Right atrium auricular region (tissue), 2 donors: ENCODE measurements around the gene SPON1. TPM values are rescaled to one million over a fixed set of nuclear protein-coding genes. Genes with fewer than 3 reads are reported as not detected.

ENCODE experiments used
- DNase-seq: peaks from one replicate; pipeline ENCODE4 v3.0.0-alpha.2; 2019; ENCODE audit warnings: low spot score
- H3K27ac ChIP-seq, 2 donors: fragments of 200-600 bp; sonication (generic); 1 replicate in 1 of 2; 2 replicates in 1 of 2; pipeline ENCODE4 v1.5.1; 2016 to 2019
- H3K27me3 ChIP-seq, 2 donors: fragments of 200-600 bp; sonication (generic); one replicate each; pipeline versions ENCODE4 v1.5.1 to v1.6.0; 2017 to 2019
- H3K36me3 ChIP-seq: fragments of 200-600 bp; sonication (generic); one replicate; pipeline ENCODE4 v1.5.1; 2016
- H3K4me1 ChIP-seq, 2 donors: fragments of 200-600 bp; sonication (generic); one replicate each; pipeline versions ENCODE4 v1.5.1 to v1.6.0; 2017 to 2019
- H3K4me3 ChIP-seq, 2 donors: fragments of 200-600 bp; sonication (generic); 1 replicate in 1 of 2; 2 replicates in 1 of 2; pipeline ENCODE4 v1.5.1; 2017 to 2019; ENCODE audit warnings: mild to moderate bottlenecking in 1 of 2, moderate library complexity in 1 of 2
- H3K9me3 ChIP-seq, 2 donors: fragments of 200-600 bp; sonication (generic); one replicate each; pipeline ENCODE4 v1.5.1; 2019
- CTCF ChIP-seq, 2 donors: fragments of 200-600 bp; sonication (generic); IDR thresholded peaks; one replicate each; pipeline ENCODE4 v1.5.1; 2019; ENCODE audit warnings: antibody characterized with exemption in 2 of 2
- total RNA-seq, 2 donors: library from RNA; depleted of rRNA; stranded (reverse); fragments of >200 nt; gene quantifications; one replicate each; pipeline ENCODE4 v1.1.0, GENCODE V29; 2016

Gene SPON1
- total RNA-seq, 2 donors from 2014 or later = 22.8 to 27.0 TPM

DNA sequence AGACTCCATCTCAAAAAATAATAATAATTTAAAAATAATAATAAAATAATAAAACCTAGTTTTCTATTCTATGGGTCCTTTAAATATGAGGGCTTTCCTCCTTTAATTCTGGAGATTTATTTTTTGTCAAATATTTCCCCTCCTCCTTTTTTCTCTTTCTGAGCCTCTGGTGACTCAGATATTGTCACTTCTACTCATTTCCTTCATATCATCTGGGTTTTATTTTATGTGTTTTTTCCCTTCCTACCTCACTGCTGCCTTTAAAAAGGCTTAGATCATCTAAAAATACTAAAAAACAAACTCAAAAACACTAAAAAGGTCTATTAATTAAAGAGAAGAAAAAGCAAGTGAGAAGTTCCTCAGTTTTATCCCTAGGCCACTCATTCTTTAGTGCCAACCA, 138.9 kb downstream of the SPON1 start:
- DNase-seq = no peak
- Histone ChIP-seq H3K9me3 (peaks cover 0 to 10% of the 10 kb centered on the region in 2 donors), H3K27me3 (no peaks in the 10 kb centered on the region), H3K4me3 (no peak overlapping the region), H3K36me3 (no peaks in the 10 kb centered on the region), H3K4me1 (peaks cover 0 to under 1% of the 10 kb centered on the region in 2 donors), H3K27ac (no peak overlapping the region)
- TF ChIP-seq CTCF (IDR thresholded peaks at IDR 0.05) = no peak

DNA sequence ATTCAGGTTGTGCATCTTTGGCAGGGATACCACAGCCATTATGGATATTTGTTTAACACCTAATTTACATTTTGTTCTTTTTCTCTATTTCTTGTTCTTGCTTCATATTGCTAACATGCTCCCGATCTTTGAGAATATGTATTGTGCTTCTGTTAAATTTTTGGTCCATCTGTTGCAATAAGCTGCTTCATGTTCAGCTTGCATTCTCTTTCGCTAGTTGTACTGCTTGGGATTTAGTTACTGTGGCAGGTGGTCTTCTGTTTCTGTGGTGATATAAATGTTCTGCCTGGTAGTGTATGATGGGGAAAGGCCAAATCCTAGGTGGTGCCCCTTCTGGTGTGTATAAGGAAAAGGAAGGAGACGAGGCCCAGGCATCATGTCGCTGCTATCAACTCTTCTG, 140.2 kb downstream of the SPON1 start:
- Histone ChIP-seq H3K4me1 (peaks cover 0 to 4% of the 10 kb centered on the region in 2 donors), H3K27me3 (no peaks in the 10 kb centered on the region), H3K9me3 (peaks cover 0 to 10% of the 10 kb centered on the region in 2 donors), H3K36me3 (no peaks in the 10 kb centered on the region), H3K4me3 (no peak overlapping the region), H3K27ac (no peak overlapping the region)
- no peak for DNase-seq
- no peak for TF ChIP-seq CTCF (IDR thresholded peaks at IDR 0.05)

DNA sequence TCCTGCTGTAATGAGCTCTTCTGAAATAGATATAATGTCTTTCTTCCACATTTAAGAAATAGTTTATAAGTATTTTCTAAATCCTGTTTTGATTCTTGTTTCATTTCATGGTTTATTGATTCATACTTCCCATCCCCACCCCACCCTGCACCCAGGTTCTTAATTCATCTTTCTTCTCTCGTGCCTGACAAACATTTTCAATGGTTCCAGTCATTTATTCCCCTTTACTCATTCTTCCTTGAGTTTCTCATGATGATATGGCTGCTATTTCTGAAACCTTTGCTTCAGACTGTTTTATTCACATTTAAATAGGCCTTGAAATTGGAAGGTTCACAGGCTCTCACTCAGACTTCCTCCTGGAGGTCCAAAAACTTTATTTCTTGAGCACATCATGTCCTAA, 142.9 kb downstream of the SPON1 start:
- no peak for TF ChIP-seq CTCF (IDR thresholded peaks at IDR 0.05)
- Histone ChIP-seq H3K4me1 (peaks cover 0 to 4% of the 10 kb centered on the region in 2 donors), H3K27me3 (no peaks in the 10 kb centered on the region), H3K9me3 (peaks cover 0 to 10% of the 10 kb centered on the region in 2 donors), H3K27ac (no peak overlapping the region), H3K4me3 (no peak overlapping the region), H3K36me3 (no peaks in the 10 kb centered on the region)
- no peak for DNase-seq

- no peak for TF ChIP-seq CTCF (IDR thresholded peaks at IDR 0.05)
- Histone ChIP-seq H3K9me3 (peaks cover 0 to 10% of the 10 kb centered on the region in 2 donors), H3K4me1 (peaks cover 0 to 4% of the 10 kb centered on the region in 2 donors), H3K27me3 (no peaks in the 10 kb centered on the region), H3K27ac (no peak overlapping the region), H3K36me3 (no peaks in the 10 kb centered on the region), H3K4me3 (no peak overlapping the region)
- no peak for DNase-seq
Observed at GRCh38 chr11:14106303-14107049, 144.0 kb downstream of the SPON1 start.

DNA sequence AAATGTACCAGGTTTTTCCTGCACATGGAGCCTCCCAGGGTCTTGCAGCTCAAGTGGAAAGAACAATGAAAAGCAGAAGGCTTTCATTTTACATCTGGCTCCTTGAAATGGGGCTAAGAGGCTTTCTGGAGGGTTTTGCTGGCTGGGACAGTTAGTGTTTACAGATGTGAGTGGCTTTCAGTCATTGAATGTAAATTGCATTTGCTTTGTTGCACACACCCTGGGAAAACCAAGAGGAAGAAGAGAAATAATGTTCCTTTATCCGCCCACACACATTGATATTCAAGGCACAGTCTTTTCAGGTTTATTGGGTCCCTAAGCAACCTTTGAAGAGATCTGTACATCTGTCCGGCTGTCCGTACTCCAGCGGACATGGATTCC, 144.5 kb downstream of the SPON1 start:
- H3K4me3 ChIP-seq = no peak overlapping the region
- no peak for DNase-seq
- peaks cover 0 to 4% of the 10 kb centered on the region in 2 donors for H3K4me1 ChIP-seq
- no peaks in the 10 kb centered on the region for H3K27me3 ChIP-seq
- no peak overlapping the region for H3K27ac ChIP-seq
- no peaks in the 10 kb centered on the region for H3K36me3 ChIP-seq
- no peak for TF ChIP-seq CTCF (IDR thresholded peaks at IDR 0.05)
- peaks cover 0 to 10% of the 10 kb centered on the region in 2 donors for H3K9me3 ChIP-seq

DNA sequence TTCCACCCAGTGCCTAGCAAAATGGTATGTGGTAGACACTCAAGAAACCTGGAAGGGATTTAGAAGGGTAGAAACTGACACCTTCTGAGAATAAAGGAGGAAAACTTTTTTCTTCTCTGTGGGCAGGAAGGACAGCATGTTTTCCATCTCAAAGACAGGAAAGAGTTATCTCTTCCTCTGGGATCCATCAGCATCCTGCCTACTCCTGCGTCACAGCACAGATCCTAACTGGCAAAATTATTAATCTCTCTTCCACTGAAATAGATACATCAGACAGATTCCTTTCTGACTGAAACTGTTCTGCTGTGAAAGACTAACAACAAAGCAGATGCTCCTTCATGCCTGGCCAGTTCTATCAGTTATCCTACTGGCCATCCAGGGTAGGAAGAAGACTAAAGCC, 147.2 kb downstream of the SPON1 start:
- peaks cover 0 to 4% of the 10 kb centered on the region in 2 donors for H3K4me1 ChIP-seq
- TF ChIP-seq CTCF (IDR thresholded peaks at IDR 0.05) = no peak

More for the DNA sequence above, 147.2 kb downstream of the SPON1 start:
- no peaks in the 10 kb centered on the region for H3K36me3 ChIP-seq
- no peak for DNase-seq
- no peaks in the 10 kb centered on the region for H3K9me3 ChIP-seq
- H3K4me3 ChIP-seq = no peak overlapping the region
- no peak overlapping the region for H3K27ac ChIP-seq
- H3K27me3 ChIP-seq = no peaks in the 10 kb centered on the region
